ENCODE measurements around the gene ZCCHC14. TPM values are rescaled to one million over a fixed set of nuclear protein-coding genes. Genes with fewer than 3 reads are reported as not detected.
"Not testable (repeated sequence)": the region's sequence is repeated elsewhere in the genome, so short reads cannot be mapped to it uniquely, and the experiment has no call there.

The ZCCHC14 gene
- total and polyA plus RNA-seq, 2 of the 8 experiments (the other 6 are each of a cell fraction or from before 2014, with no cell fraction given): 8.2 to 28.2 TPM

DNA sequence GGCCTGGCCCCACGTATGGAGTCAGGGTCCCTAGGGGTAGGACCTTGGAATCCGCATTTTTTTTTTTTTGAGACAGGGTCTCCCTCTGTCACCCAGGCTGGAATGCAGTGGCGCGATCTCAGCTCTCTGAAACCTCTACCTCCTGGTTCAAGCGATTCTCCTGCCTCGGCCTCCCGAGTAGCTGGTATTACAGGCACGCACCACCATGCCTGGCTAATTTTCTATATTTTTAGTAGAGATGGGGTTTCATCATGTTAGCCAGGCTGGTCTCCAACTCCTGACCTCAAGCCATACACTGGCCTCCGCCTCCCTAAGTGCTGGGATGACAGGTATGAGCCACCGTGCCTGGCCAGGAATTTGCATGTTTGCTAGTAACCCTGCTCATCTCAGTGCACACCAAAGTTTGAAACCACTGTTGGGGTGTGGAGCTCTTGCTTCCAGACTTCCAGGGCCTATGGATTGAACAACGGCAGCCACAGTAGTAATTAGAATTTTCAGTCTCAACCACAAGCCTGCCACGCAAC is 5.0 kb upstream of the ZCCHC14 start:
- H3K36me3 ChIP-seq (ENCODE audit: control insufficient read depth in 2 of 4, insufficient read depth in 4 of 4, low read length in 3 of 4); H2BK120ac ChIP-seq (replicated peaks; ENCODE audit: low read depth, low read length); H2AK5ac ChIP-seq (ENCODE audit: low read depth, low read length); H2AFZ ChIP-seq (ENCODE audit: low read length); H4K91ac ChIP-seq (replicated peaks; ENCODE audit: insufficient read length, low read length); H2BK20ac ChIP-seq (ENCODE audit: low read length); H3K79me1 ChIP-seq (ENCODE audit: low read depth, low read length); FAIRE-seq; H3K4ac ChIP-seq (replicated peaks; ENCODE audit: insufficient read length, low read depth, low read length); H3K9me3 ChIP-seq (ENCODE audit: insufficient read depth in 2 of 2, low read depth in 1 of 2, low read length in 1 of 2); H3K27me3 ChIP-seq (replicated peaks in 1 of 4; ENCODE audit: control insufficient read depth in 3 of 4, extremely low read depth in 1 of 4, insufficient read depth in 3 of 4, low read length in 3 of 4); H3K9ac ChIP-seq (replicated peaks in 1 of 4; ENCODE audit: extremely low read depth in 1 of 4, low read depth in 3 of 4, low read length in 3 of 4); H3K79me2 ChIP-seq (ENCODE audit: control insufficient read depth in 1 of 2, insufficient read depth in 2 of 2, low read length in 2 of 2); H4K8ac ChIP-seq (ENCODE audit: extremely low read depth, insufficient read depth, low read length); H3K23ac ChIP-seq (ENCODE audit: insufficient read length); H4K5ac ChIP-seq (ENCODE audit: insufficient read length, low read depth, low read length); H3K4me1 ChIP-seq (replicated peaks in 1 of 4; ENCODE audit: control insufficient read depth in 3 of 4, insufficient read depth in 4 of 4, low read length in 3 of 4); H3K4me3 ChIP-seq (ENCODE audit: extremely low read depth in 1 of 4, insufficient read depth in 2 of 4, low read depth in 3 of 4, low read length in 4 of 4); H3K14ac ChIP-seq (ENCODE audit: insufficient read length); H3K56ac ChIP-seq (replicated peaks; ENCODE audit: insufficient read length, low read depth, low read length); H2BK15ac ChIP-seq (ENCODE audit: low read length); DNase-seq (ENCODE audit: low read depth in 1 of 2, low spot score in 2 of 2); H3K18ac ChIP-seq (ENCODE audit: extremely low read depth, low read length); H3K27ac ChIP-seq (ENCODE audit: low read depth, low read length); H2BK5ac ChIP-seq (ENCODE audit: low read depth, low read length); POLR2A ChIA-PET (ENCODE audit: partially characterized antibody); H2BK12ac ChIP-seq (ENCODE audit: low read depth, low read length); H3K4me2 ChIP-seq (ENCODE audit: insufficient read depth in 1 of 2, low read depth in 2 of 2, low read length in 2 of 2): not testable (repeated sequence)
- CTCF ChIA-PET (ENCODE audit: partially characterized antibody): interaction anchor here (0.9 to 1.2 kb wide), 2 partner anchors 9 to 73 kb away, joined by 3 to 4 read pairs; no protein-coding TSS in a partner anchor
- Histone ChIP-seq H3K23me2 (ENCODE audit: low read depth, low read length) (peaks cover 11% of the 10 kb centered on the region), H4K20me1 (replicated peaks in 1 of 2; ENCODE audit: control insufficient read depth in 1 of 2, insufficient read depth in 2 of 2, low read length in 2 of 2) (peaks cover 0 to 10% of the 10 kb centered on the region in 2 experiments)
- 92% methylated on average over 12 of the region's 12 CpGs; no CpG with 5 or more reads in 1 of the 2 experiments for WGBS, 2 experiments (ENCODE audit: extremely low coverage in 1 of 2, insufficient coverage in 1 of 2, insufficient read length in 1 of 2, insufficient replicate concordance in 2 of 2, low coverage in 1 of 2, low lambda C conversion rate in 2 of 2, missing lambda C conversion rate in 1 of 2)
